ENCODE results near the gene BLM. TPM values are rescaled to one million over a fixed set of nuclear protein-coding genes. Genes with fewer than 3 reads are reported as not detected.

BLM gene
- polyA plus RNA-seq, 1 of the 3 experiments (the other 2 are of a cell fraction) = 2.7 TPM

GRCh38 chr15:90710436-90711027 is 6.6 kb upstream of the BLM start:
- H3K4me1 ChIP-seq (ENCODE audit: control insufficient read depth in 1 of 2, insufficient read depth in 2 of 2, low read depth in 1 of 2, low read length in 1 of 2) = peaks cover 0 to 9% of the 10 kb centered on the region in 2 experiments; a peak in 1 of 4 replicates
- no peak overlapping the region for H3K4me3 ChIP-seq (ENCODE audit: low read depth in 2 of 2, low read length in 1 of 2)
- no peaks in the 10 kb centered on the region for H3K27me3 ChIP-seq (ENCODE audit: insufficient read depth)
- no peaks in the 10 kb centered on the region for H3K9me3 ChIP-seq
- peak overlapping the region in 1 of 2 experiments; percentile 41; a peak in 2 of 4 replicates for H3K27ac ChIP-seq (ENCODE audit: low read depth in 2 of 2, low read length in 1 of 2)
- H3K36me3 ChIP-seq (replicated peaks in 1 of 2; ENCODE audit: control insufficient read depth in 1 of 2, insufficient read depth in 2 of 2, low read length in 1 of 2) = no peaks in the 10 kb centered on the region
- H2AFZ ChIP-seq (ENCODE audit: low read depth) = no peak overlapping the region
- no peak overlapping the region for H3K9ac ChIP-seq
- CTCF ChIA-PET = interaction anchor here (1.0 kb wide), 1 partner anchor 46 kb away, joined by 3 read pairs; no protein-coding TSS in a partner anchor
- WGBS (ENCODE audit: low lambda C conversion rate) = 77% methylated on average over 7 of the region's 7 CpGs
- peak; percentile 34 for DNase-seq
- H3F3A ChIP-seq (replicated peaks; ENCODE audit: insufficient read depth) = no peaks in the 10 kb centered on the region
- TF ChIP-seq YY1 (IDR thresholded peaks at IDR 0.05; ENCODE audit: low read depth) (no peak), CTCF (IDR thresholded peaks at IDR 0.05) (no peak), GATA2 (CRISPR knock-in tag; IDR thresholded peaks at IDR 0.05) (no peak), REST (IDR thresholded peaks at IDR 0.05; ENCODE audit: low read depth, low read length) (no peak), EZH2phosphoT487 (IDR thresholded peaks at IDR 0.05; ENCODE audit: borderline replicate concordance, low read depth) (no peak), NRF1 (IDR thresholded peaks at IDR 0.05; ENCODE audit: low read depth, low read length) (no peak), PBX3 (IDR thresholded peaks at IDR 0.05) (no peak), EP300 (IDR thresholded peaks at IDR 0.05; ENCODE audit: borderline replicate concordance in 1 of 2, low read depth in 1 of 2, low read length in 1 of 2) (no peak), JUND (IDR thresholded peaks at IDR 0.05) (no peak), FOSL2 (IDR thresholded peaks at IDR 0.05; ENCODE audit: borderline replicate concordance, low read depth) (no peak), TCF12 (IDR thresholded peaks at IDR 0.05) (no peak), GABPA (IDR thresholded peaks at IDR 0.05; ENCODE audit: low read depth) (no peak), RAD21 (IDR thresholded peaks at IDR 0.05; ENCODE audit: low read length) (no peak), FOXM1 (IDR thresholded peaks at IDR 0.05; ENCODE audit: low read depth) (no peak), FOXJ3 (CRISPR knock-in tag; IDR thresholded peaks at IDR 0.05) (no peak), TEAD4 (IDR thresholded peaks at IDR 0.05; ENCODE audit: borderline replicate concordance, insufficient read depth) (no peak)
- no peak overlapping the region for H3K4me2 ChIP-seq
- no peaks in the 10 kb centered on the region for H4K20me1 ChIP-seq (ENCODE audit: insufficient read depth)
- no peaks in the 10 kb centered on the region for H3K79me2 ChIP-seq (ENCODE audit: insufficient read depth)
- POLR2A ChIA-PET = interaction anchor here (0.5 kb wide), 1 partner anchor 235 kb away, joined by 4 read pairs; no protein-coding TSS in a partner anchor
- no peaks in the 10 kb centered on the region for H3K9me2 ChIP-seq

Data from SK-N-SH (cell line).